B cell (primary cell): ENCODE measurements around the gene ODC1. TPM values are rescaled to one million over a fixed set of nuclear protein-coding genes. Genes with fewer than 3 reads are reported as not detected.
A peak's percentile ranks its signal among the peaks of the same experiment; 100 is the strongest.

Experiments
- ATAC-seq: fragments of 200-7000 bp; cut with Tn5 transposase; one replicate; pipeline ENCODE4 v1.10.0; 2021; ENCODE audit warnings: low read depth, mild to moderate bottlenecking, moderate number of reproducible peaks, moderate library complexity
- CTCF ChIA-PET: fragments of 350-600 bp; sonication (Branson Sonifier 250); formaldehyde crosslinking; loops from one replicate; lab custom pipeline; 2021; ENCODE audit warnings: antibody characterized with exemption, inconsistent platforms; lab: Charles Lee
- POLR2A ChIA-PET: fragments of 350-600 bp; sonication (Branson Sonifier 250); formaldehyde crosslinking; loops from one replicate; lab custom pipeline; 2021; ENCODE audit warnings: antibody characterized with exemption; lab: Charles Lee
- DNase-seq: peaks from one replicate; pipeline ENCODE4 v3.0.0; 2013
- H2AFZ ChIP-seq: 2 replicates; pipeline ENCODE4 v1.6.1; 2012; ENCODE audit warnings: mild to moderate bottlenecking, low read depth, low read length; ENCODE audit not compliant: insufficient read depth, poor library complexity, severe bottlenecking
- H3K27ac ChIP-seq, 2 donors: 1 replicate in 1 of 2; 2 replicates in 1 of 2; pipeline ENCODE4 v1.5.1; 2012 to 2013; ENCODE audit warnings: low read length in 2 of 2, mild to moderate bottlenecking in 2 of 2, moderate library complexity in 1 of 2
- H3K27me3 ChIP-seq, 4 experiments: fragments of 200-600 bp in 1 of 4; sonication (generic) in 1 of 4; replicated peaks in 1 of 4; 1 replicate in 2 of 4; 2 replicates in 2 of 4; pipeline versions ENCODE4 v1.6.1 to v1.7.0; 2013 to 2016; ENCODE audit warnings: low read length in 3 of 4, mild to moderate bottlenecking in 2 of 4, mixed read lengths in 1 of 4, moderate library complexity in 1 of 4; ENCODE audit not compliant: insufficient read depth in 4 of 4, control insufficient read depth in 3 of 4; ENCODE audit errors: control extremely low read depth in 1 of 4
- H3K36me3 ChIP-seq, 2 experiments: replicated peaks in 1 of 2; 1 replicate in 1 of 2; 2 replicates in 1 of 2; pipeline versions ENCODE4 v1.6.1 to v1.7.1; 2013; ENCODE audit warnings: low read length in 1 of 2; ENCODE audit not compliant: insufficient read depth in 2 of 2, control insufficient read depth in 1 of 2; ENCODE audit errors: control extremely low read depth in 1 of 2, extremely low read depth in 1 of 2
- H3K4me1 ChIP-seq, 2 donors: fragments of 200-600 bp in 1 of 2; sonication (generic) in 1 of 2; 1 replicate in 1 of 2; 2 replicates in 1 of 2; pipeline versions ENCODE4 v1.5.1 to v1.6.1; 2013 to 2017; ENCODE audit warnings: low read length in 2 of 2; ENCODE audit not compliant: control insufficient read depth in 2 of 2, insufficient read depth in 2 of 2
- H3K4me2 ChIP-seq: replicated peaks from 2 replicates; pipeline ENCODE3; 2012; ENCODE audit warnings: mild to moderate bottlenecking, low read depth, low read length; ENCODE audit not compliant: poor library complexity, severe bottlenecking
- H3K4me3 ChIP-seq, 5 experiments: fragments of 200-600 bp in 1 of 5; sonication (generic) in 1 of 5; 1 replicate in 3 of 5; 2 replicates in 2 of 5; pipeline versions ENCODE4 v1.5.1 to v1.7.0; 2011 to 2016; ENCODE audit warnings: low read length in 4 of 5, mild to moderate bottlenecking in 4 of 5, low read depth in 2 of 5, control low read depth in 1 of 5, moderate library complexity in 1 of 5; ENCODE audit not compliant: insufficient read depth in 1 of 5; ENCODE audit errors: control extremely low read depth in 1 of 5, extremely low read depth in 1 of 5
- H3K79me2 ChIP-seq: fragments of 200-600 bp; sonication (generic); one replicate; pipeline ENCODE4 v1.6.0; 2016; ENCODE audit warnings: low read length; ENCODE audit not compliant: control insufficient read depth, insufficient read depth
- H3K9ac ChIP-seq: fragments of 200-600 bp; sonication (generic); 2 replicates; pipeline ENCODE4 v1.6.1; 2017; ENCODE audit warnings: mild to moderate bottlenecking, low read length, moderate library complexity
- H3K9me3 ChIP-seq, 3 donors: one replicate each; pipeline versions ENCODE4 v1.6.1 to v1.7.1; 2013; ENCODE audit warnings: low read length in 2 of 3; ENCODE audit not compliant: control insufficient read depth in 2 of 3, insufficient read depth in 1 of 3; ENCODE audit errors: control extremely low read depth in 1 of 3
- H4K20me1 ChIP-seq: 2 replicates; pipeline ENCODE4 v1.6.0; 2012; ENCODE audit warnings: mild to moderate bottlenecking, low read length; ENCODE audit not compliant: insufficient read depth, control insufficient read depth, poor library complexity, severe bottlenecking
- H3K27ac Mint-ChIP-seq: one replicate; pipeline ENCODE4 v1.8.0; 2021; ENCODE audit warnings: mixed read lengths
- H3K27me3 Mint-ChIP-seq: one replicate; pipeline ENCODE4 v1.8.0; 2021; ENCODE audit warnings: mixed read lengths
- H3K4me1 Mint-ChIP-seq: one replicate; pipeline ENCODE4 v1.8.0; 2021; ENCODE audit warnings: mixed read lengths
- H3K4me3 Mint-ChIP-seq: one replicate; pipeline ENCODE4 v1.8.0; 2021; ENCODE audit warnings: mixed read lengths
- H3K9me3 Mint-ChIP-seq: one replicate; pipeline ENCODE4 v1.8.0; 2022; ENCODE audit warnings: mixed read lengths; ENCODE audit not compliant: insufficient read depth
- CTCF ChIP-seq: fragments of 200-600 bp; IDR thresholded peaks from one replicate; pipeline ENCODE4 v1.8.0; 2022; ENCODE audit warnings: antibody characterized with exemption, mild to moderate bottlenecking
- EZH2 ChIP-seq: IDR thresholded peaks from 2 replicates; pipeline ENCODE4 v1.6.1; 2012; ENCODE audit warnings: borderline replicate concordance, low read depth, mild to moderate bottlenecking, moderate library complexity, low read length; ENCODE audit not compliant: insufficient read depth, poor library complexity, severe bottlenecking
- WGBS: methylation state at CpG from one replicate; pipeline ENCODE4 v1.1.5; 2013; ENCODE audit warnings: missing lambda C conversion rate; ENCODE audit not compliant: insufficient coverage; 5-methylcytosine and 5-hydroxymethylcytosine counted together
- intact Hi-C: fragments of 100-400 bp; cut with micrococcal nuclease; formaldehyde crosslinking; loops from one replicate; pipeline ENCODE4 v1.10.0; 2022
- polyA plus RNA-seq: library from polyadenylated mRNA; depleted of rRNA; stranded (reverse); fragments of >200 nt; gene quantifications from 2 replicates; pipeline ENCODE4 v1.2.3, GENCODE V29; 2012
- total RNA-seq, 2 donors: library from RNA; stranded (reverse); fragments of 120-200 nt in 1 of 2; gene quantifications; 1 replicate in 1 of 2; 2 replicates in 1 of 2; pipeline versions ENCODE4 v1.2.3 to v1.2.4, GENCODE V29; 2013 to 2022

Gene ODC1
- total and polyA plus RNA-seq, 2 donors (not counting 1 experiment from before 2014, with no cell fraction given) = 88.7 to 171 TPM

DNA sequence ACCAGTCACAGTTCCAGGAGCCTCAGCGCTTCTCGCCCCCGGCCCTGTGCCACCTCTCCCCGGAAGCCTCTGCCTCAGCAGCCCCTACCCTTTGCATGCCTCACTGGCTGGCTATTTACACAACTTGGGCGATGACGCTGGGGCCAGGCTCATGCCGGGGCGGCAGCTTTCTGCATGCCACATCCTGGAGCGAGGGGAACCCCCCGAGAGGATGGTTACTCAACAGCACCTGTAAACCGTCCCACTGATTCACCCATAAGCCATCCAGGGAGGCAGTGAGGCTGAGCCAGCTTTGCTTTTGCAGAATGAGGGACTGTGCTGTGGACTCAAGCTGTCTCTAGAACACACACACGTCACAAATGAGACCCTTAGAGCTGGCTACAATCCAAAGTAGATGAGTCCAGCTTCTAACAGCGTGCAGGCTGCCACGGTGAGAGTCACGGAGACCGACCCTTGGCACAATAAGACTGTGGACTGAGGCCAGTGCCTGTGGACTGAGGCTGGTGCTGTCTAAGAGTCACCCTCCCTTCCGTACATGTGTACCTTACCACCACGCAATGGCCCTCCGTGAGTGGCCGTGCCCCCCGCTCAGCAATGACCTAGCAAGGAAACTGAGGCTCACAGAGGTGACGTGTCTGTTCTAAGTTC, 45.6 kb upstream of the ODC1 start:
- H3K27me3 ChIP-seq = peaks cover 0 to 11% (median 0%) of the 10 kb centered on the region in 4 experiments
- ChIA-PET CTCF (interaction anchor here (0.8 to 1.2 kb wide), 2 partner anchors 46 to 307 kb away, joined by 3 to 5 read pairs; partner anchors contain the start of gene ODC1), POLR2A (no interaction called here)
- ATAC-seq (peak; percentile 94), DNase-seq (peak; percentile 78)
- no peak overlapping the region for H2AFZ ChIP-seq
- no peaks in the 10 kb centered on the region for H4K20me1 ChIP-seq
- H3K4me3 Mint-ChIP-seq = peak overlapping the region; percentile 52
- no peak overlapping the region for H3K27ac ChIP-seq
- H3K79me2 ChIP-seq = no peaks in the 10 kb centered on the region
- TF ChIP-seq EZH2 (no peak), CTCF (no peak)
- H3K4me3 ChIP-seq = no peak overlapping the region
- peaks cover 7 to 18% of the 10 kb centered on the region in 2 donors for H3K4me1 ChIP-seq
- H3K4me1 Mint-ChIP-seq = peaks cover 13% of the 10 kb centered on the region
- H3K27me3 Mint-ChIP-seq = peaks cover 21% of the 10 kb centered on the region
- H3K9me3 ChIP-seq = peaks cover 0 to 4% (median 3%) of the 10 kb centered on the region in 3 donors
- no peaks in the 10 kb centered on the region for H3K36me3 ChIP-seq
- intact Hi-C loops = loop anchor here (1.0 kb wide), 1 partner anchor 45 kb away; the partner anchor contains the start of gene ODC1
- H3K9me3 Mint-ChIP-seq = no peaks in the 10 kb centered on the region
- H3K9ac ChIP-seq = no peak overlapping the region
- peak overlapping the region; percentile 83 for H3K27ac Mint-ChIP-seq
- 64% methylated on average over 22 of the region's 22 CpGs for WGBS
- H3K4me2 ChIP-seq = peak overlapping the region; percentile 16

DNA sequence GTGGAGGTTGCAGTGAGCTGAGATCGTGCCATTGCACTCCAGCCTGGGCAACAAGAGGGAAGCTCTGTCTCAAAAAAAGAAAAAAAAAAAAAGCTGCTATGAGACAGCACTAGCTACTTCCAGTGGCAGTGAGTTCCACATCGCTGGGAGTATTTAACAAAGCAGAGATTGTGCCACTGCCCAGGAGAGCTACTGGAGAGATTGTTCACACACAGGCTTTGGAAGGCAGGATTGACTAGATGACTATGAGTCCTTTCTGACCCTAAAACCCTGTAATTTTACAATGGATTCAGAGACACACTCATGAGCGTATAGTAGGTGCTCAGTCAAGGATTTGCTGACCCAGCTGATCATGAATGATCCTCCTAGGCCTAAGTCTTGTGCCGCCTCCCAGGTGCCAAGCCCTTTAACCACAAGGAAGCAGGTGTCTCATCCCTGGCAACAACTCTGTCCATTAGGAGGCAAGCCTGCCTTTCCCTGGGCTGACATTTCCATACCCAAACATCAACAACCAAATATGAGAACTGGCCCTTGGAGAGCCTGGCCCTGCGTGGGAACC, 45.0 kb upstream of the ODC1 start:
- DNase-seq (no peak), ATAC-seq (no peak)
- H3K4me3 Mint-ChIP-seq = peak overlapping the region; percentile 52
- TF ChIP-seq CTCF = no peak
- no peak for TF ChIP-seq EZH2
- ChIA-PET POLR2A (no interaction called here), CTCF (interaction anchor here (0.7 to 1.2 kb wide), 3 partner anchors 41 to 307 kb away, joined by 3 to 5 read pairs (median 3); partner anchors contain the start of gene ODC1)
- H3K79me2 ChIP-seq = no peaks in the 10 kb centered on the region
- peaks cover 13% of the 10 kb centered on the region for H3K4me1 Mint-ChIP-seq
- WGBS = 79% methylated on average over 5 of the region's 5 CpGs
- H3K9ac ChIP-seq = no peak overlapping the region
- H3K36me3 ChIP-seq = no peaks in the 10 kb centered on the region
- peaks cover 0 to 4% (median 3%) of the 10 kb centered on the region in 3 donors for H3K9me3 ChIP-seq
- H3K27me3 ChIP-seq = peaks cover 0 to 8% (median 0%) of the 10 kb centered on the region in 4 experiments
- H3K27ac ChIP-seq = no peak overlapping the region
- H3K27me3 Mint-ChIP-seq = peaks cover 20% of the 10 kb centered on the region
- peaks cover 7 to 18% of the 10 kb centered on the region in 2 donors for H3K4me1 ChIP-seq
- no peaks in the 10 kb centered on the region for H4K20me1 ChIP-seq
- intact Hi-C loops = loop anchor here (1.0 kb wide), 1 partner anchor 45 kb away; the partner anchor contains the start of gene ODC1
- no peak overlapping the region for H2AFZ ChIP-seq
- H3K4me3 ChIP-seq = no peak overlapping the region
- H3K27ac Mint-ChIP-seq = peak overlapping the region; percentile 83
- H3K9me3 Mint-ChIP-seq = no peaks in the 10 kb centered on the region
- peak overlapping the region; percentile 16 for H3K4me2 ChIP-seq
